Upper lobe of left lung (tissue), 6 donors: ENCODE measurements around the gene UIMC1. TPM values are rescaled to one million over a fixed set of nuclear protein-coding genes. Genes with fewer than 3 reads are reported as not detected.

Experiments
- ATAC-seq, 2 donors: fragments of 200-7000 bp; cut with Tn5 transposase; one replicate each; pipeline ENCODE4 v1.9.1; 2022; ENCODE audit warnings: mild to moderate bottlenecking in 2 of 2, moderate library complexity in 2 of 2; ENCODE audit not compliant: low FRiP score in 2 of 2
- DNase-seq, 2 donors: peaks; one replicate each; pipeline ENCODE4 v3.0.0-alpha.2; 2019 to 2020
- H3K27ac ChIP-seq, 4 donors: fragments of 200-600 bp; sonication (generic); one replicate each; pipeline ENCODE4 v1.5.1; 2016 to 2019
- H3K27me3 ChIP-seq, 4 donors: fragments of 200-600 bp; sonication (generic); one replicate each; pipeline ENCODE4 v1.5.1; 2017 to 2019
- H3K36me3 ChIP-seq, 4 donors: fragments of 200-600 bp; sonication (generic); one replicate each; pipeline ENCODE4 v1.5.1; 2016 to 2019
- H3K4me1 ChIP-seq, 4 donors: fragments of 200-600 bp; sonication (generic); one replicate each; pipeline ENCODE4 v1.5.1; 2018 to 2019
- H3K4me3 ChIP-seq, 4 donors: fragments of 200-600 bp; sonication (generic); one replicate each; pipeline ENCODE4 v1.5.1; 2017 to 2019; ENCODE audit warnings: mild to moderate bottlenecking in 2 of 4, moderate library complexity in 1 of 4
- H3K9me3 ChIP-seq, 4 donors: fragments of 200-600 bp; sonication (generic); one replicate each; pipeline ENCODE4 v1.5.1; 2018 to 2019
- EP300 ChIP-seq, 4 donors: sonication (generic); formaldehyde crosslinking; IDR thresholded peaks; one replicate each; pipeline ENCODE4 v1.5.1; 2017; ENCODE audit warnings: antibody characterized with exemption in 4 of 4, control low read depth in 2 of 4
- POLR2A ChIP-seq, 4 donors: fragments of 450-650 bp; IDR thresholded peaks; one replicate each; pipeline ENCODE4 v1.5.1; 2016 to 2017; ENCODE audit warnings: antibody characterized with exemption in 4 of 4, mild to moderate bottlenecking in 2 of 4
- POLR2AphosphoS5 ChIP-seq, 2 donors: sonication (generic); formaldehyde crosslinking; IDR thresholded peaks; one replicate each; pipeline ENCODE4 v1.5.1; 2017; ENCODE audit warnings: antibody characterized with exemption in 2 of 2
- WGBS, 2 donors: methylation state at CpG; one replicate each; pipeline ENCODE4 v1.1.5; 2017 to 2018; 5-methylcytosine and 5-hydroxymethylcytosine counted together
- total RNA-seq, 6 donors: library from RNA; depleted of rRNA in 4 of 6; stranded (reverse); fragments of >200 nt in 4 of 6; gene quantifications; one replicate each; pipeline versions ENCODE4 v1.1.0 to v1.2.1, GENCODE V29; 2016 to 2021
- TF ChIP-seq, protein P1 (sequence below), 6 experiments: fragments of 450-650 bp in 4 of 6; fragments of 200-600 bp in 2 of 6; sonication (generic) in 2 of 6; IDR thresholded peaks; one replicate each; pipeline ENCODE4 v1.5.1; 2016 to 2019; ENCODE audit warnings: antibody characterized with exemption in 6 of 6
- donor health status: DM: no; HTN: no; CAD: no; lungs with moderate emphysema.
- donor health status: DM: no; HTN: yes; CAD: no; lungs with severe emphysema.

UIMC1 gene
- total RNA-seq, 6 donors from 2014 or later: 26.7 to 87.0 (median 37.9) TPM

DNA sequence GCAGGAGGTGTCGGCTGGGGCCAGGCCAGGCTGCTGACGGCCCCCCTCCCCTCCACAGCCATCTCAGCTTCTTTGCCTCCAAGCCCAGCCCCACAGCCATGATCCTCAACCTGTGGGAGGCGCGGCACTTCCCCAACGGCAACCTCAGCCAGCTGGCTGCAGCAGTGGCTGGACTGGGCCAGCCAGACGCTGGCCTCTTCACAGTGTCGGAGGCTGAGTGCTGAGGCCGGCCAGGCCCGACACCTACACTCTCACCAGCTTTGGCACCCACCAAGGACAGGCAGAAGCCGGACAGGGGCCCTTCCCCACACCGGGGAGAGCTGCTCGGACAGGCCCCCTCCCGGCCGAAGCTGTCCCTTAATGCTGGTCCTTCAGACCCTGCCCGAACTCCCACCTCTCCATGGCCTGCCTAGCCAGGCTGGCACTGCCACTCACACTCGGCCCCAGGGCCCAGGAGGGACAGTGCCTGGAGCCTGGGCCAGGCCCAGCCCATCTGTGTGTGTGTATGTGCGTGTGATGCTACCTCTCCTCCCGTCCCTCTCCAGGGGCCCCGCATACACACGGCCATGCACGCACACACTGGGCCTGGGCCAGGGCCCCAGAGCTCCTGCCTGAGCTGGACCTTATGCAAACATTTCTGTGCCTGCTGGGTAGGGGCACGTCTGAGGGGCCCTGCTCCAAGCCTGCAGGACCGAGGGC, 126.8 kb downstream of the UIMC1 start:
- 82 to 98% methylated on average over 10 to 19 of the region's 23 CpGs for WGBS, 2 donors
- peak in 1 of 2 donors; percentile 68 for DNase-seq
- peaks cover 0 to 6% (median 0%) of the 10 kb centered on the region in 4 donors for H3K27me3 ChIP-seq

DNA sequence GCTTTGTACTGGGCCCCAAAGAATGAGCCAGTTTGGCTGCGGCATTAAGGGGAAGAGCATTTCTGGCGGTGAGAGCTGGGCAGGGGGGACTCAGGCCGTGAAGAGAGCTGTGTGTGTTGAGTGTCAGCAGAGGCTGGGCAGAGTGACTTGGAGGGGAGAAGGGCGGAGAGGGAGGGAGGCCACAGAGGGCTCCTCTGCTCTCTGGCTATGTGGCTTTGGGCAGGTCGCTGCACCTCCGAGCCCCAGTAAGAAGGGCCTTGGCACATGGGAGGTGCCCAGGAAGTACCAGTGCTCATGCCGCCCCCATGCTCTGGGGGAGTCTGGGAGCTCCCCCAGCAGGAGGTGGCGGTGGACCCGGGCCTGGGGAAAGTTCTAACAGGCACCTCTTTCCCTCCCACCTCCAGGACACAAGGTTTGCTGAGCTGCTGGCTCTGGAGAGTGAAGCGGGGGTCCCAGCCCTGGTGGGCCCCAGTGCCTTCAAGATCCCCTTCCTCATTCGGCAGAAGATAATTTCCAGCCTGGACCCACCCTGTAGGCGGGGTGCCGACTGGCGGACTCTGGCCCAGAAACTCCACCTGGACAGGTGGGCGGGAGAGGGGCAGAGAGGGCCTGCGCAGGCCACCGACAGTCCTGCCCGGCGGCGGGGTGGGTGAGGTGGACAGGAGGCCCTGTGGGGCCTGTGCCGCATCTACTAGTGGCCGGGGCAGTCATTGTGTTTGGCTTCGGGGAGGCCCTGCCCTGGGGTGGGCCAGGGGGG, 127.5 kb downstream of the UIMC1 start:
- Histone ChIP-seq H3K27me3 (peaks cover 0 to 6% (median 0%) of the 10 kb centered on the region in 4 donors), H3K9me3 (no peaks in the 10 kb centered on the region), H3K4me3 (no peak overlapping the region), H3K27ac (no peak overlapping the region), H3K36me3 (peaks cover 0 to 8% (median 0%) of the 10 kb centered on the region in 4 donors), H3K4me1 (no peaks in the 10 kb centered on the region)
- ATAC-seq (no peak), DNase-seq (peak in 1 of 2 donors; percentile 68)
- WGBS, 2 donors: 80 to 85% methylated on average over 9 to 20 of the region's 23 CpGs
- no peak for TF ChIP-seq POLR2AphosphoS5 (IDR thresholded peaks at IDR 0.05)
- TF ChIP-seq POLR2A (IDR thresholded peaks at IDR 0.05): no peak
- TF ChIP-seq, protein P1, sequence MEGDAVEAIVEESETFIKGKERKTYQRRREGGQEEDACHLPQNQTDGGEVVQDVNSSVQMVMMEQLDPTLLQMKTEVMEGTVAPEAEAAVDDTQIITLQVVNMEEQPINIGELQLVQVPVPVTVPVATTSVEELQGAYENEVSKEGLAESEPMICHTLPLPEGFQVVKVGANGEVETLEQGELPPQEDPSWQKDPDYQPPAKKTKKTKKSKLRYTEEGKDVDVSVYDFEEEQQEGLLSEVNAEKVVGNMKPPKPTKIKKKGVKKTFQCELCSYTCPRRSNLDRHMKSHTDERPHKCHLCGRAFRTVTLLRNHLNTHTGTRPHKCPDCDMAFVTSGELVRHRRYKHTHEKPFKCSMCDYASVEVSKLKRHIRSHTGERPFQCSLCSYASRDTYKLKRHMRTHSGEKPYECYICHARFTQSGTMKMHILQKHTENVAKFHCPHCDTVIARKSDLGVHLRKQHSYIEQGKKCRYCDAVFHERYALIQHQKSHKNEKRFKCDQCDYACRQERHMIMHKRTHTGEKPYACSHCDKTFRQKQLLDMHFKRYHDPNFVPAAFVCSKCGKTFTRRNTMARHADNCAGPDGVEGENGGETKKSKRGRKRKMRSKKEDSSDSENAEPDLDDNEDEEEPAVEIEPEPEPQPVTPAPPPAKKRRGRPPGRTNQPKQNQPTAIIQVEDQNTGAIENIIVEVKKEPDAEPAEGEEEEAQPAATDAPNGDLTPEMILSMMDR (IDR thresholded peaks at IDR 0.05): no peak
- no peak for TF ChIP-seq EP300 (IDR thresholded peaks at IDR 0.05)

More for the DNA sequence above, 126.8 kb downstream of the UIMC1 start:
- H3K27ac ChIP-seq: no peak overlapping the region
- peaks cover 0 to 8% (median 0%) of the 10 kb centered on the region in 4 donors for H3K36me3 ChIP-seq
- no peaks in the 10 kb centered on the region for H3K9me3 ChIP-seq
- no peak for ATAC-seq
- H3K4me1 ChIP-seq: no peaks in the 10 kb centered on the region
- no peak for TF ChIP-seq POLR2AphosphoS5 (IDR thresholded peaks at IDR 0.05)
- no peak for TF ChIP-seq EP300 (IDR thresholded peaks at IDR 0.05)
- TF ChIP-seq POLR2A (IDR thresholded peaks at IDR 0.05): no peak
- TF ChIP-seq, protein P1 (IDR thresholded peaks at IDR 0.05): no peak
- no peak overlapping the region for H3K4me3 ChIP-seq

DNA sequence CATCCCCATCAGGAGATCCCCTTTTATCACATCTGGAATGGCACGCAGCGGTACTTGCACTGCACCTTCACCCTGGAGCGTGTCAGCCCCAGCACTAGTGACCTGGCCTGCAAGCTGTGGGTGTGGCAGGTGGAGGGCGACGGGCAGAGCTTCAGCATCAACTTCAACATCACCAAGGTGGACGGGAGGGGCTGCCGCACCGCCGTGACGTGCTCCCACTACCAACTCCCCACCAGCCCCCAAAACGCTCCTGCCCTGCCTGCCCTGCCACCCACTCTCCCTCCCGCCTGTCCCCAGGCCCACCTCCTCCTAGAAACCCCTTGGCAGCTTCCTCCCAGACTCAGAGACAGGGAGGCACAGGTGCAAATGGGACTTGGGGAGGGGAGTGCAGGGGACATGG, 128.1 kb downstream of the UIMC1 start:
- no peak for ATAC-seq
- TF ChIP-seq EP300 (IDR thresholded peaks at IDR 0.05) (no peak), POLR2A (IDR thresholded peaks at IDR 0.05) (no peak), POLR2AphosphoS5 (IDR thresholded peaks at IDR 0.05) (no peak)
- TF ChIP-seq, protein P1 (IDR thresholded peaks at IDR 0.05): no peak
- WGBS, 2 donors: 83 to 86% methylated on average over 11 to 12 of the region's 12 CpGs
- Histone ChIP-seq H3K36me3 (peaks cover 0 to 8% (median 0%) of the 10 kb centered on the region in 4 donors), H3K9me3 (no peaks in the 10 kb centered on the region), H3K4me1 (no peaks in the 10 kb centered on the region), H3K27me3 (peaks cover 0 to 6% (median 0%) of the 10 kb centered on the region in 4 donors), H3K4me3 (no peak overlapping the region), H3K27ac (no peak overlapping the region)
- peak in 1 of 2 donors; percentile 54 for DNase-seq

GRCh38 chr5:176877793-176878331, 128.7 kb downstream of the UIMC1 start:
- DNase-seq (peak in 1 of 2 donors; percentile 74), ATAC-seq (no peak)
- Histone ChIP-seq H3K4me3 (no peak overlapping the region), H3K9me3 (no peaks in the 10 kb centered on the region), H3K27me3 (peaks cover 0 to 6% (median 0%) of the 10 kb centered on the region in 4 donors), H3K36me3 (peaks cover 0 to 8% (median 0%) of the 10 kb centered on the region in 4 donors), H3K27ac (no peak overlapping the region), H3K4me1 (no peaks in the 10 kb centered on the region)
- TF ChIP-seq, protein P1 (IDR thresholded peaks at IDR 0.05): no peak
- TF ChIP-seq POLR2A (IDR thresholded peaks at IDR 0.05): no peak
- no peak for TF ChIP-seq EP300 (IDR thresholded peaks at IDR 0.05)
- no peak for TF ChIP-seq POLR2AphosphoS5 (IDR thresholded peaks at IDR 0.05)
- 66 to 71% methylated on average over 3 to 14 of the region's 21 CpGs for WGBS, 2 donors
